Measurements from ENCODE around the gene SMG6.

Gene SMG6

DNA sequence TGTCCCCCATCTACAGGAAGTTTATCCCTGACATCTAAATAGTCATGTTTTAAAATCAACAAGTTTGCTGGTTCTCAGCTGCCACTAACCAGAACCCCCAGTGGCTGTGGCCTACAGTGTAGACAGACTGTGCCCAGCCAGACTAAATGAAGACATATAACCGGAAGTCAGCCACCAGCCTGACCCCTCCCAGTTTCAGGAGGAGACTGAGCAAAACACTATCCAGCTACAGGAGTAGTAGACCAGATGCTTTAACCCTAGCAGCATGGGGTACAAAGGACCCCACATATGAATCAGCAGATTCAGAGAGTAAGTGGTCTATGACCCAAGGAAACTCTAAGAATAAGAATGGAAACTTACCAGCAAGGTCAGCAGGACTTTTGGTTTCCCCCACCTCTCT, 165.3 kb downstream of the SMG6 start:
- no peak for TF ChIP-seq CEBPB (IDR thresholded peaks at IDR 0.05)

DNA sequence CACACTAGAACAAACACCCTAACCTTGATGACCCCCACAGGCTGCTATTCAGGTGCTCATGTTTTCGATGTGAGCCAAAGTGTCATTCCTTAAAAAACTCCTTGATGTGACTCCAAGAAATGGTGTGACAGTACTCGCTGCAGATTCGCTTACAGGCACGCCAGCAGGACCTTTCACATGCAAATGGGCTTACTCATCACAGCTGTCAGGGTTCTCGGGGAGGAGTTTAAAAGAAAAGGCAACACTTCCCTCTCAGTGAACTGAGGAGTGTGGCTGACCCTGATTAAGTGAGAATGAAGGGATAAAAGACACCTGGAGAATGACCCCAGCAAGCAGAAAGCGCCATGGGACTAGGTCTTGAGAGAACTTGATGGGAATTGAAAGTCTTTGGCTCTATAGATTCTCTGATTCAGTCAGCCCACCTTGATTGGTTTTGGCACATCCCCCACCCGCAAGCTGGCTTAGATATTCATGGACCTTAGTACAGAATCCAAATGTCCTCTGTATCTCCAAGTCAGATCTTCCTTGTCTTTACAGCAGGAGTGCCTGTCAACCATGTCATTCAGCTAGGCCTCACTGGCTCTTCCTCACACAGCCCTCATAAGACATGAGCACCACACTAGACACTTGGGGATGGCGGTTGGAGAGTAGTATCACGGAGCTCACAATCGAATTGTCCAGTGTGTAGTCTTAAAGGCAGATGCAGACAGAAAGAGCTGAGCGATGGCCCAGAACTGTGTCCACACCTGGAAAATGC, 166.1 kb downstream of the SMG6 start:
- TF ChIP-seq TCF12 (IDR thresholded peaks at IDR 0.05; ENCODE audit: low read depth) (no peak), ZBTB7A (IDR thresholded peaks at IDR 0.05; ENCODE audit: low read depth) (no peak), NFIC (IDR thresholded peaks at IDR 0.05) (no peak), EP300 (IDR thresholded peaks at IDR 0.05; ENCODE audit: borderline replicate concordance) (no peak), TAF1 (IDR thresholded peaks at IDR 0.05; ENCODE audit: low read depth) (no peak), CREB1 (IDR thresholded peaks at IDR 0.05; ENCODE audit: low read depth) (no peak), RAD21 (IDR thresholded peaks at IDR 0.05; ENCODE audit: low read depth) (no peak), TEAD4 (IDR thresholded peaks at IDR 0.05) (no peak), YY1 (IDR thresholded peaks at IDR 0.05; ENCODE audit: low read depth) (no peak), FOXM1 (IDR thresholded peaks at IDR 0.05; ENCODE audit: borderline replicate concordance, low read depth) (no peak), CEBPB (IDR thresholded peaks at IDR 0.05) (no peak), EGR1 (IDR thresholded peaks at IDR 0.05) (no peak)
- TF ChIP-seq, protein P1, sequence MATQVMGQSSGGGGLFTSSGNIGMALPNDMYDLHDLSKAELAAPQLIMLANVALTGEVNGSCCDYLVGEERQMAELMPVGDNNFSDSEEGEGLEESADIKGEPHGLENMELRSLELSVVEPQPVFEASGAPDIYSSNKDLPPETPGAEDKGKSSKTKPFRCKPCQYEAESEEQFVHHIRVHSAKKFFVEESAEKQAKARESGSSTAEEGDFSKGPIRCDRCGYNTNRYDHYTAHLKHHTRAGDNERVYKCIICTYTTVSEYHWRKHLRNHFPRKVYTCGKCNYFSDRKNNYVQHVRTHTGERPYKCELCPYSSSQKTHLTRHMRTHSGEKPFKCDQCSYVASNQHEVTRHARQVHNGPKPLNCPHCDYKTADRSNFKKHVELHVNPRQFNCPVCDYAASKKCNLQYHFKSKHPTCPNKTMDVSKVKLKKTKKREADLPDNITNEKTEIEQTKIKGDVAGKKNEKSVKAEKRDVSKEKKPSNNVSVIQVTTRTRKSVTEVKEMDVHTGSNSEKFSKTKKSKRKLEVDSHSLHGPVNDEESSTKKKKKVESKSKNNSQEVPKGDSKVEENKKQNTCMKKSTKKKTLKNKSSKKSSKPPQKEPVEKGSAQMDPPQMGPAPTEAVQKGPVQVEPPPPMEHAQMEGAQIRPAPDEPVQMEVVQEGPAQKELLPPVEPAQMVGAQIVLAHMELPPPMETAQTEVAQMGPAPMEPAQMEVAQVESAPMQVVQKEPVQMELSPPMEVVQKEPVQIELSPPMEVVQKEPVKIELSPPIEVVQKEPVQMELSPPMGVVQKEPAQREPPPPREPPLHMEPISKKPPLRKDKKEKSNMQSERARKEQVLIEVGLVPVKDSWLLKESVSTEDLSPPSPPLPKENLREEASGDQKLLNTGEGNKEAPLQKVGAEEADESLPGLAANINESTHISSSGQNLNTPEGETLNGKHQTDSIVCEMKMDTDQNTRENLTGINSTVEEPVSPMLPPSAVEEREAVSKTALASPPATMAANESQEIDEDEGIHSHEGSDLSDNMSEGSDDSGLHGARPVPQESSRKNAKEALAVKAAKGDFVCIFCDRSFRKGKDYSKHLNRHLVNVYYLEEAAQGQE (IDR thresholded peaks at IDR 0.05; ENCODE audit: low read depth), result no peak
- TF ChIP-seq, protein P2, sequence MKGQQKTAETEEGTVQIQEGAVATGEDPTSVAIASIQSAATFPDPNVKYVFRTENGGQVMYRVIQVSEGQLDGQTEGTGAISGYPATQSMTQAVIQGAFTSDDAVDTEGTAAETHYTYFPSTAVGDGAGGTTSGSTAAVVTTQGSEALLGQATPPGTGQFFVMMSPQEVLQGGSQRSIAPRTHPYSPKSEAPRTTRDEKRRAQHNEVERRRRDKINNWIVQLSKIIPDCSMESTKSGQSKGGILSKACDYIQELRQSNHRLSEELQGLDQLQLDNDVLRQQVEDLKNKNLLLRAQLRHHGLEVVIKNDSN (IDR thresholded peaks at IDR 0.05), result no peak
- TF ChIP-seq, protein P3, sequence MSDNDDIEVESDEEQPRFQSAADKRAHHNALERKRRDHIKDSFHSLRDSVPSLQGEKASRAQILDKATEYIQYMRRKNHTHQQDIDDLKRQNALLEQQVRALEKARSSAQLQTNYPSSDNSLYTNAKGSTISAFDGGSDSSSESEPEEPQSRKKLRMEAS (IDR thresholded peaks at IDR 0.05), result no peak

DNA sequence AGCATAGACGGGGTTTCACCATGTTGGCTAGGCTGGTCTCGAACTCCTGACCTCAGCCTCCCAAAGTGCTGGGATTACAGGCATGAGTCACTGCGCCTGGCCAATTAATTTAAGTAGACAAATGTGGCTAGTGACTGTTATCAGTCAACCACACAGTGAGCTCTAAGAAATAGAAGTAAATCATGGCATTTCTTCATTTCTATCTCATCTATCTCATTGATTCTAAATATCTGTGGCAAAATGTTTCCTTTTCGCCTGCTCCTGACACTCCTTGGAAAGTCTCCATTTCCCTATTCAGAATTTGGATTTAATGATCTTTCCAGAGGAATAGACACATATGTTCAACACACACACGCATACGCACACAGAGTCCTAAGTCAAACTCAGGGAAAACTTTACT, 167.3 kb downstream of the SMG6 start:
- TF ChIP-seq, protein P2 (IDR thresholded peaks at IDR 0.05), result no peak
- no peak for TF ChIP-seq TCF12 (IDR thresholded peaks at IDR 0.05; ENCODE audit: low read depth)
- no peak for TF ChIP-seq EGR1 (IDR thresholded peaks at IDR 0.05)
- TF ChIP-seq CEBPB (IDR thresholded peaks at IDR 0.05), result no peak
- no peak for TF ChIP-seq NFIC (IDR thresholded peaks at IDR 0.05)
- no peak for TF ChIP-seq TEAD4 (IDR thresholded peaks at IDR 0.05)
- no peak for TF ChIP-seq YY1 (IDR thresholded peaks at IDR 0.05; ENCODE audit: low read depth)
- TF ChIP-seq, protein P1 (IDR thresholded peaks at IDR 0.05; ENCODE audit: low read depth), result no peak
- no peak for TF ChIP-seq CREB1 (IDR thresholded peaks at IDR 0.05; ENCODE audit: low read depth)
- no peak for TF ChIP-seq FOXM1 (IDR thresholded peaks at IDR 0.05; ENCODE audit: borderline replicate concordance, low read depth)
- no peak for TF ChIP-seq RAD21 (IDR thresholded peaks at IDR 0.05; ENCODE audit: low read depth)
- TF ChIP-seq, protein P3 (IDR thresholded peaks at IDR 0.05), result no peak
- no peak for TF ChIP-seq ZBTB7A (IDR thresholded peaks at IDR 0.05; ENCODE audit: low read depth)
- TF ChIP-seq TAF1 (IDR thresholded peaks at IDR 0.05; ENCODE audit: low read depth), result no peak
- TF ChIP-seq EP300 (IDR thresholded peaks at IDR 0.05; ENCODE audit: borderline replicate concordance), result no peak

DNA sequence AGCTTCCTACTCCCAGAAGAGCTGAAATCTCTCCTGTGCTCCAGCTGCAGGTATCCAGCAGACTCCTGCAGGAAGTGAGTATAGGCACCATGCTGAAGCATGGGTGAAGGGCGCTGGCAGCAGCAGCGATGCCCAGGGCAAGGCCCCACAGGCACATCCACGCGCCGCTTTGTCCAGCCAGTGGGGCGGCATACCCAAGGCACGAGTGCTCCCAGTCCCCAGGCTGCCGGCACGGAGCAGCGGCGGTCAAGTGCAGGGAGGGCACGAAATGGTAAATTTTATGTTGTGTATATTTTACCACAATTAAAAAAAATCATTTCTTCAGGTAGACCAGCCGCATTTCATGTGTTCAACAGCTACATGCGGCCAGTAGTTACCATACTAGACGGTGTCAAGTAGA, 175.6 kb downstream of the SMG6 start:
- no peak for TF ChIP-seq TAF1 (IDR thresholded peaks at IDR 0.05; ENCODE audit: low read depth)
- no peak for TF ChIP-seq EGR1 (IDR thresholded peaks at IDR 0.05)
- TF ChIP-seq ZBTB7A (IDR thresholded peaks at IDR 0.05; ENCODE audit: low read depth), result no peak
- TF ChIP-seq, protein P2 (IDR thresholded peaks at IDR 0.05), result no peak
- TF ChIP-seq CREB1 (IDR thresholded peaks at IDR 0.05; ENCODE audit: low read depth), result no peak

DNA sequence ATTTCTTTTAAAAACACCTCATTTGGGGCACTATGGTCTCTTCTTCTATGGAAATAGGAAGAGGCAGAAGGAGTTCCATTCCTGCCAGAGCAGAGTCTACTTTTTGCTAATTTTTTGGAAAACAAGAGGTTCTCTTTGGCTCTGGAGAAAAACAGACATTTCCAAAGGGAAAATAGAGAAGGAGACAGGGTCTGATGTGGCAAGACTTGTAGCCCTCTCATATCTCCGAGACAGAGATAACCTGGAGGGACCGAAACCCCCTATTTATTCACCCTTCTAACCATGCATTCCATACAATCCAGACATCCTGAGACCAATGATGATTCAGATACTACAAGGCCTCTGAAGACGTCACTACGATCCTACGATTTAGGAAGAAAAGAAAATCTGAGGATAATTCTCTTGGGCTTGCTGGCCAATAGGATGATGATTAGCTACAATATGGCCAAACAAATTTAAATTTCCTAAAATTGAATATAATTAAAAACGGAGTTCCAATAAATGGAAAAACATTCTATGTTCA, 178.5 kb downstream of the SMG6 start:
- TF ChIP-seq EGR1 (IDR thresholded peaks at IDR 0.05) (no peak), FOXM1 (IDR thresholded peaks at IDR 0.05; ENCODE audit: borderline replicate concordance, low read depth) (no peak), YY1 (IDR thresholded peaks at IDR 0.05; ENCODE audit: low read depth) (no peak), TEAD4 (IDR thresholded peaks at IDR 0.05) (no peak), NFIC (IDR thresholded peaks at IDR 0.05) (no peak), TAF1 (IDR thresholded peaks at IDR 0.05; ENCODE audit: low read depth) (no peak)
- TF ChIP-seq, protein P3 (IDR thresholded peaks at IDR 0.05), result no peak
- TF ChIP-seq, protein P2 (IDR thresholded peaks at IDR 0.05), result no peak

Measured in Ishikawa (cell line).